GM23338 (cell line): ENCODE data around the gene AMELX.

Experiments
- CREB1 ChIP-seq: fragments of 250-450 bp; sonication (Bioruptor Pico); IDR thresholded peaks from 2 replicates; pipeline ENCODE4 v1.5.0; 2020; ENCODE audit warnings: low read depth, mild to moderate bottlenecking, moderate library complexity
- CTCF ChIP-seq, 2 experiments: fragments of 200-600 bp in 1 of 2; sonication (generic) in 1 of 2; conservative IDR thresholded peaks; 2 replicates each; pipeline versions ENCODE4 v1.5.1 to v1.6.1; 2016 to 2017; ENCODE audit warnings: antibody characterized with exemption in 2 of 2, low read depth in 2 of 2, mild to moderate bottlenecking in 2 of 2, moderate library complexity in 1 of 2
- EZH2 ChIP-seq: fragments of 200-600 bp; sonication (generic); IDR thresholded peaks from one replicate; pipeline ENCODE4 v1.8.0; 2017; ENCODE audit warnings: antibody characterized with exemption, mild to moderate bottlenecking, low read depth; ENCODE audit not compliant: unreplicated experiment
- EZH2phosphoT487 ChIP-seq: fragments of 200-600 bp; sonication (generic); IDR thresholded peaks from one replicate; pipeline ENCODE4 v1.8.1; 2018; ENCODE audit warnings: antibody characterized with exemption; ENCODE audit not compliant: unreplicated experiment
- NANOG ChIP-seq: IDR thresholded peaks from 2 replicates; pipeline ENCODE4 v1.6.1; 2016; ENCODE audit warnings: antibody characterized with exemption, borderline replicate concordance
- POLR2AphosphoS5 ChIP-seq: IDR thresholded peaks from 2 replicates; pipeline ENCODE4 v1.6.1; 2016; ENCODE audit warnings: antibody characterized with exemption, low read depth
- REST ChIP-seq: IDR thresholded peaks from one replicate; pipeline ENCODE4 v1.6.1; 2018; ENCODE audit warnings: antibody characterized with exemption; ENCODE audit not compliant: unreplicated experiment
- STAT1 ChIP-seq: IDR thresholded peaks from one replicate; pipeline ENCODE4 v1.6.1; 2016; ENCODE audit warnings: antibody characterized with exemption; ENCODE audit not compliant: unreplicated experiment
- ZNF114 ChIP-seq: fragments of 250-450 bp; sonication (Bioruptor Pico); IDR thresholded peaks from 2 replicates; pipeline ENCODE4 v1.5.0; 2020; ENCODE audit warnings: mild to moderate bottlenecking, moderate library complexity
- ZNF331 ChIP-seq: fragments of 250-450 bp; sonication (Bioruptor Pico); IDR thresholded peaks from 2 replicates; pipeline ENCODE4 v1.5.0; 2020; ENCODE audit warnings: low read depth, mild to moderate bottlenecking, moderate library complexity
- TF ChIP-seq, protein P1 (sequence below): IDR thresholded peaks from 2 replicates; pipeline ENCODE4 v1.6.1; 2016; ENCODE audit warnings: antibody characterized with exemption

DNA sequence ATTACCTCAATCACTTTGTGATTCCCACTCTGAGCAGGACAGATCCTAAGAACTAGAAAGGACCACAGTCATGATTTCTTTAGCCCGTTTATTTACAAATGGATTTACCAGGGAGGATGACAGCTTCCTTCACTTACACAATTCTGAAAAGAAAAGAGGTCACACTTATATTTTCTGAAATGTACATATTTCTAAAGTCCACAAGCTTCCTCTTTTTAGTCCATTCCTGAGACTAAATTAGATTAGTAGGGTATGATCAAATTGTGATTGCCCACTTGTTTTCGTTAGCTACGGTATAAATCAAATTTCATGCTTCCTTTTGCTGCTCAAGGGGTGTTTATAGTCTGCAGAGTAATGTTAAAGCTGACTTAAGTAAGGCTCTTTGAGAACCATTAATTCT is 7.6 kb upstream of the AMELX start:
- no peak for TF ChIP-seq EZH2
- TF ChIP-seq CTCF (conservative IDR thresholded peaks at IDR 0.05; ENCODE audit: low read depth in 2 of 2), result no peak
- TF ChIP-seq NANOG, result no peak
- TF ChIP-seq POLR2AphosphoS5, result no peak
- TF ChIP-seq REST, result no peak
- TF ChIP-seq EZH2phosphoT487, result no peak
- TF ChIP-seq ZNF331 (CRISPR knock-in tag), result no peak
- TF ChIP-seq, protein P1, sequence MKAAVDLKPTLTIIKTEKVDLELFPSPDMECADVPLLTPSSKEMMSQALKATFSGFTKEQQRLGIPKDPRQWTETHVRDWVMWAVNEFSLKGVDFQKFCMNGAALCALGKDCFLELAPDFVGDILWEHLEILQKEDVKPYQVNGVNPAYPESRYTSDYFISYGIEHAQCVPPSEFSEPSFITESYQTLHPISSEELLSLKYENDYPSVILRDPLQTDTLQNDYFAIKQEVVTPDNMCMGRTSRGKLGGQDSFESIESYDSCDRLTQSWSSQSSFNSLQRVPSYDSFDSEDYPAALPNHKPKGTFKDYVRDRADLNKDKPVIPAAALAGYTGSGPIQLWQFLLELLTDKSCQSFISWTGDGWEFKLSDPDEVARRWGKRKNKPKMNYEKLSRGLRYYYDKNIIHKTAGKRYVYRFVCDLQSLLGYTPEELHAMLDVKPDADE, result no peak
- TF ChIP-seq STAT1, result no peak
- no peak for TF ChIP-seq ZNF114 (CRISPR knock-in tag)
- TF ChIP-seq CREB1 (CRISPR knock-in tag), result no peak
